ACC112 (cell line): ENCODE results near the gene TUBB6.

Experiments
- H2AFZ ChIP-seq: fragments of 200-600 bp; sonication (generic); one replicate; pipeline ENCODE4 v1.6.0; 2017; ENCODE audit warnings: antibody characterized with exemption, low read length; ENCODE audit not compliant: unreplicated experiment
- H3K27ac ChIP-seq: fragments of 200-600 bp; sonication (generic); 2 replicates; pipeline ENCODE4 v1.5.1; 2014; ENCODE audit warnings: low read depth, mild to moderate bottlenecking, antibody characterized with exemption, low read length, moderate library complexity
- H3K27me3 ChIP-seq: fragments of 200-600 bp; sonication (generic); 2 replicates; pipeline ENCODE4 v1.6.1; 2014; ENCODE audit warnings: mild to moderate bottlenecking, antibody characterized with exemption, low read length, moderate library complexity, mixed read lengths; ENCODE audit not compliant: insufficient read depth
- H3K36me3 ChIP-seq: fragments of 200-600 bp; sonication (generic); 2 replicates; pipeline ENCODE4 v1.6.1; 2016; ENCODE audit warnings: mild to moderate bottlenecking, antibody characterized with exemption, low read length, moderate library complexity, mixed read lengths; ENCODE audit not compliant: insufficient read depth
- H3K4me1 ChIP-seq: fragments of 200-600 bp; sonication (generic); one replicate; pipeline ENCODE4 v1.6.1; 2016; ENCODE audit warnings: low read length, mixed read lengths; ENCODE audit not compliant: insufficient read depth, unreplicated experiment, control insufficient read depth
- H3K4me3 ChIP-seq: fragments of 200-600 bp; sonication (generic); 2 replicates; pipeline ENCODE4 v1.5.1; 2014; ENCODE audit warnings: mild to moderate bottlenecking, low read depth, low read length
- H3K79me2 ChIP-seq: fragments of 200-600 bp; sonication (generic); one replicate; pipeline ENCODE4 v1.6.0; 2016; ENCODE audit warnings: low read length; ENCODE audit not compliant: control insufficient read depth, unreplicated experiment, insufficient read depth

TUBB6 gene

GRCh38 chr18:12371590-12371989 lies 63.5 kb downstream of the TUBB6 start:
- Histone ChIP-seq H3K27ac (no peak overlapping the region), H3K36me3 (peaks cover 18% of the 10 kb centered on the region), H3K79me2 (peaks cover 74% of the 10 kb centered on the region), H3K4me3 (no peak overlapping the region), H3K4me1 (peaks cover 8% of the 10 kb centered on the region), H3K27me3 (no peaks in the 10 kb centered on the region), H2AFZ (no peak overlapping the region)

- no peaks in the 10 kb centered on the region for H3K27me3 ChIP-seq
- H3K4me3 ChIP-seq, result no peak overlapping the region
- peaks cover 8% of the 10 kb centered on the region for H3K4me1 ChIP-seq
- no peak overlapping the region for H2AFZ ChIP-seq
- no peak overlapping the region for H3K27ac ChIP-seq
- peaks cover 11% of the 10 kb centered on the region for H3K36me3 ChIP-seq
- peaks cover 71% of the 10 kb centered on the region for H3K79me2 ChIP-seq
Observed at GRCh38 chr18:12372406-12372805, 64.4 kb downstream of the TUBB6 start.

- Histone ChIP-seq H3K4me3 (no peak overlapping the region), H3K79me2 (peaks cover 71% of the 10 kb centered on the region), H2AFZ (no peak overlapping the region), H3K4me1 (peaks cover 11% of the 10 kb centered on the region), H3K36me3 (peaks cover 9% of the 10 kb centered on the region), H3K27me3 (no peaks in the 10 kb centered on the region), H3K27ac (no peak overlapping the region)
Observed at GRCh38 chr18:12373116-12373770, 65.2 kb downstream of the TUBB6 start.

GRCh38 chr18:12373771-12374116 lies 65.7 kb downstream of the TUBB6 start:
- H3K36me3 ChIP-seq, result peaks cover 9% of the 10 kb centered on the region
- H3K79me2 ChIP-seq, result peaks cover 71% of the 10 kb centered on the region
- no peak overlapping the region for H2AFZ ChIP-seq
- H3K4me1 ChIP-seq, result peaks cover 11% of the 10 kb centered on the region
- H3K27ac ChIP-seq, result no peak overlapping the region
- no peaks in the 10 kb centered on the region for H3K27me3 ChIP-seq
- no peak overlapping the region for H3K4me3 ChIP-seq

- peaks cover 64% of the 10 kb centered on the region for H3K79me2 ChIP-seq
Observed at GRCh38 chr18:12374401-12374800, 66.4 kb downstream of the TUBB6 start.

More at GRCh38 chr18:12374401-12374800, 66.4 kb downstream of the TUBB6 start:
- H2AFZ ChIP-seq, result no peak overlapping the region
- peaks cover 11% of the 10 kb centered on the region for H3K4me1 ChIP-seq
- no peak overlapping the region for H3K27ac ChIP-seq
- H3K36me3 ChIP-seq, result peaks cover 9% of the 10 kb centered on the region
- no peak overlapping the region for H3K4me3 ChIP-seq
- no peaks in the 10 kb centered on the region for H3K27me3 ChIP-seq
